ENCODE results near the gene MGST2.

DNA sequence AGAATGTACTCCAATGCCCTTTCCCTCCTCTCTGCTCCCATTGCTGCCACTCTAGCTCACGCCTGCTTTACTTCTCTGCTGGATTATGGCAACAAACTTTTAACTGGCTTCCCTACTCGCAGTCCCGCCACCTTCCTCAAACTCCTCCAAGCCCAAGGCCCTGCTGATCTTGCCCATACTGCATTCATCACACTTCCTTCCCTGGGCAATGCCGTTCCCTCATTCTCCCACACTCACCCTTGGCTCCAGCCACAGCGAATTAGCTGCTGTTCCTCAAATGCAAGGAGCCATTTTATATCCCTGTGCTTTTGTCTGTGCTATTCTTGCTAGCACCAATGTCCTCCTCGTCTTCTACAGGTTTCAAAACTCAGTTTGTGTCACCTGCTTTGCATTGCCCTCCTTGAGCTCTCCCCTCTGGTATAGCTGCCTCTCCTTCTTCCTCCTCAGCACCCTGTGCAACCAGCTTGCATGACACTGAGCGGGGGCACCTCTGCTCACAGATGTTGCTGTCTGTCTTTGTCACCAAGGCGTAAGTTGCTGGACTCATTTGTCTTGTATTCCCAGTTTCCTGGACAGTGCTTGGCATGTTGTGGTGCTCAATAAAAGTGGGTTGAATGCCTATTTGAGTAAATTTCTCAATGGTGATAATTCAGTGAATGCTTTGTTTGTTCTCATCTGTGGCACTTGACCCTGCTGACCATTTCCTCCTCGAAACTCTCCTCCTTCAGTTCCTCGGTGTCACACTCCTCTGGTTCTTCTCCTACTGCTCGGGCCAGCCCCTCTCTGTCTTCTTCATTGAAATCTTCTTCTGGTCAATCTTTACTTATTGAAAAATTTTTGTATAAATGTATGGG lies 22.4 kb upstream of the MGST2 start:
- TF ChIP-seq, protein P1, sequence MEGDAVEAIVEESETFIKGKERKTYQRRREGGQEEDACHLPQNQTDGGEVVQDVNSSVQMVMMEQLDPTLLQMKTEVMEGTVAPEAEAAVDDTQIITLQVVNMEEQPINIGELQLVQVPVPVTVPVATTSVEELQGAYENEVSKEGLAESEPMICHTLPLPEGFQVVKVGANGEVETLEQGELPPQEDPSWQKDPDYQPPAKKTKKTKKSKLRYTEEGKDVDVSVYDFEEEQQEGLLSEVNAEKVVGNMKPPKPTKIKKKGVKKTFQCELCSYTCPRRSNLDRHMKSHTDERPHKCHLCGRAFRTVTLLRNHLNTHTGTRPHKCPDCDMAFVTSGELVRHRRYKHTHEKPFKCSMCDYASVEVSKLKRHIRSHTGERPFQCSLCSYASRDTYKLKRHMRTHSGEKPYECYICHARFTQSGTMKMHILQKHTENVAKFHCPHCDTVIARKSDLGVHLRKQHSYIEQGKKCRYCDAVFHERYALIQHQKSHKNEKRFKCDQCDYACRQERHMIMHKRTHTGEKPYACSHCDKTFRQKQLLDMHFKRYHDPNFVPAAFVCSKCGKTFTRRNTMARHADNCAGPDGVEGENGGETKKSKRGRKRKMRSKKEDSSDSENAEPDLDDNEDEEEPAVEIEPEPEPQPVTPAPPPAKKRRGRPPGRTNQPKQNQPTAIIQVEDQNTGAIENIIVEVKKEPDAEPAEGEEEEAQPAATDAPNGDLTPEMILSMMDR (IDR thresholded peaks at IDR 0.05) = no peak
- no peak for TF ChIP-seq POLR2A (IDR thresholded peaks at IDR 0.05)

Measured in prostate gland (tissue), 2 donors.